Central memory CD8-positive, alpha-beta T cell (primary cell): ENCODE data around the gene ADAMTS12.
"Not testable (repeated sequence)": the region's sequence is repeated elsewhere in the genome, so short reads cannot be mapped to it uniquely, and the experiment has no call there.

Source experiments
- ATAC-seq: fragments of 150-1000 bp; cut with Tn5 transposase; replicated peaks from 2 replicates; pipeline ENCODE4 v1.10.0; 2022; ENCODE audit warnings: mild to moderate bottlenecking, moderate FRiP score, moderate number of reproducible peaks; ENCODE audit not compliant: poor library complexity, severe bottlenecking; ENCODE audit errors: extremely low read depth
- DNase-seq, 2 donors: peaks; one replicate each; pipeline ENCODE4 v3.0.0; 2021; ENCODE audit warnings: low spot score in 2 of 2
- H3K27ac Mint-ChIP-seq: one replicate; pipeline ENCODE4 v1.8.0; 2022; ENCODE audit warnings: low read depth, mild to moderate bottlenecking, moderate library complexity, mixed read lengths
- H3K27me3 Mint-ChIP-seq: one replicate; pipeline ENCODE4 v1.8.0; 2022; ENCODE audit warnings: mixed read lengths
- H3K36me3 Mint-ChIP-seq: one replicate; pipeline ENCODE4 v1.8.0; 2022; ENCODE audit warnings: mild to moderate bottlenecking, moderate library complexity, mixed read lengths; ENCODE audit not compliant: insufficient read depth
- H3K4me1 Mint-ChIP-seq: one replicate; pipeline ENCODE4 v1.8.0; 2022; ENCODE audit warnings: mixed read lengths
- H3K4me3 Mint-ChIP-seq: one replicate; pipeline ENCODE4 v1.8.0; 2022; ENCODE audit warnings: mild to moderate bottlenecking, moderate library complexity, mixed read lengths
- H3K9me3 Mint-ChIP-seq: one replicate; pipeline ENCODE4 v1.8.0; 2022; ENCODE audit warnings: mixed read lengths

ADAMTS12 gene

DNA sequence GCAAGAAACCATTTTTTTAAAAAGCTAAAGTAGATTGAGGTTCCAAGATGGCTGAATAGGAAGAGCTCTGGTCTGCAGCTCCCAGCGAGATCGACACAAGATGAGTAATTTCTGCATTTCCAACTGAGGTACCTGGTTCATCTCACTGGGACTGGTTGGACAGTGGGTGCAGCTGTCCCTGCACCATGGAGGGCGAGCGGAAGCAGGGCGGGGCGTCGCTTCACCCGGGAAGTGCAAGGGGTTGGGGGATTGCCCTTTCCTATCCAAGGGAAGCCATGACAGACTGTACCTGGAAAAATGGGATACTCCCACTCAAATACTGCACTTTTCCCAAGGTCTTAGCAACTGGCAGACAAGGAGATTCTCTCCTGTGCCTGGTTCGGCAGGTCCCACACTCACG lies 352.0 kb downstream of the ADAMTS12 start:
- Mint-ChIP-seq H3K27me3 (peaks cover 72% of the 10 kb centered on the region), H3K9me3 (peaks cover 10% of the 10 kb centered on the region)
- not testable (repeated sequence) for H3K4me1 Mint-ChIP-seq, H3K27ac Mint-ChIP-seq, ATAC-seq, DNase-seq, H3K4me3 Mint-ChIP-seq, H3K36me3 Mint-ChIP-seq

GRCh38 chr5:33539212-33539611 lies 352.6 kb downstream of the ADAMTS12 start:
- Mint-ChIP-seq H3K27ac (no peak overlapping the region), H3K36me3 (no peaks in the 10 kb centered on the region), H3K27me3 (peaks cover 76% of the 10 kb centered on the region), H3K4me1 (no peaks in the 10 kb centered on the region), H3K9me3 (peaks cover 10% of the 10 kb centered on the region), H3K4me3 (no peak overlapping the region)
- ATAC-seq = no peak
- no peak for DNase-seq

DNA sequence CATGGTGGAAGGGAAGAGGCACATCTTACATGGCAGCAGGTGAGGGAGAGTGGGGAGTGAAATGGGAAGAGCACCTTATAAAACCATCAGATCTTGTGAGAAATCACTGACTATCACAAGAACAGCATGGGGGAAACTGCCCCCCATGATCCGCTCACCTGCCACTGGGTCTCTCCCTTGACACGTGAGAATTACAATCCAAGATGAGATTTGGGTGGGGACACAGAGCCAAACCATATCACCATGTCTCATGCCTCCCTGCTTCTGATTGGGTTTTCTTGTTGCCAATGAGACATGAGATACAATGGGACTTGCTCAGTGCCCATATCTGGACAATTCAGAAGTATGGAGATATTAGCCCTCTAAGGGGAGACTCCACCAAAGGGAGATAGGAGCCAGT lies 353.6 kb downstream of the ADAMTS12 start:
- ATAC-seq (no peak), DNase-seq (no peak)
- Mint-ChIP-seq H3K27ac (no peak overlapping the region), H3K36me3 (no peaks in the 10 kb centered on the region), H3K9me3 (peaks cover 10% of the 10 kb centered on the region), H3K4me1 (no peaks in the 10 kb centered on the region), H3K27me3 (peaks cover 69% of the 10 kb centered on the region), H3K4me3 (no peak overlapping the region)

GRCh38 chr5:33537240-33537639 lies 354.6 kb downstream of the ADAMTS12 start:
- ATAC-seq (no peak), DNase-seq (no peak)
- H3K4me3 Mint-ChIP-seq = no peak overlapping the region
- H3K36me3 Mint-ChIP-seq = no peaks in the 10 kb centered on the region
- H3K27me3 Mint-ChIP-seq = peaks cover 59% of the 10 kb centered on the region
- no peak overlapping the region for H3K27ac Mint-ChIP-seq
- H3K9me3 Mint-ChIP-seq = peaks cover 5% of the 10 kb centered on the region
- H3K4me1 Mint-ChIP-seq = no peaks in the 10 kb centered on the region

- ATAC-seq = no peak
- H3K27me3 Mint-ChIP-seq = peaks cover 55% of the 10 kb centered on the region
- no peaks in the 10 kb centered on the region for H3K36me3 Mint-ChIP-seq
- H3K4me1 Mint-ChIP-seq = no peaks in the 10 kb centered on the region
- H3K27ac Mint-ChIP-seq = no peak overlapping the region
- H3K9me3 Mint-ChIP-seq = peaks cover 5% of the 10 kb centered on the region
- H3K4me3 Mint-ChIP-seq = no peak overlapping the region
- DNase-seq = no peak
These were observed 355.0 kb downstream of the ADAMTS12 start for GRCh38 chr5:33536802-33537201.

GRCh38 chr5:33531824-33532223 lies 360.0 kb downstream of the ADAMTS12 start:
- DNase-seq (no peak), ATAC-seq (no peak)
- H3K27ac Mint-ChIP-seq = no peak overlapping the region
- no peaks in the 10 kb centered on the region for H3K36me3 Mint-ChIP-seq
- no peaks in the 10 kb centered on the region for H3K9me3 Mint-ChIP-seq
- H3K4me1 Mint-ChIP-seq = no peaks in the 10 kb centered on the region
- H3K4me3 Mint-ChIP-seq = no peak overlapping the region
- H3K27me3 Mint-ChIP-seq = peaks cover 21% of the 10 kb centered on the region

DNA sequence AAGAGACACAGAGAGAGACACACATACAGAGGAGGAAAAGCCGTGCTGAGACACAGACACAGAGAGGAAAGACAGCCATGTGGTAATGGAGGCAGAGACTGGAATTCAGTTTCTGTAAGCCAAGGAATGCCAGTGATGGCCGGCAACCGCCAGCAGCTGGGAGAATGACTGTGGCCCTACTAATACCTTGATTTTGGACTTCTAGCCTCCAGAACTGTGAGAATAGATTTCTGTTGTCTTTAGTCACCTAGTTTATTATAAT lies 360.8 kb downstream of the ADAMTS12 start:
- H3K4me3 Mint-ChIP-seq = no peak overlapping the region
- H3K4me1 Mint-ChIP-seq = no peaks in the 10 kb centered on the region
- peaks cover 15% of the 10 kb centered on the region for H3K27me3 Mint-ChIP-seq
- DNase-seq (no peak), ATAC-seq (no peak)
- no peak overlapping the region for H3K27ac Mint-ChIP-seq
- H3K36me3 Mint-ChIP-seq = no peaks in the 10 kb centered on the region
- no peaks in the 10 kb centered on the region for H3K9me3 Mint-ChIP-seq

DNA sequence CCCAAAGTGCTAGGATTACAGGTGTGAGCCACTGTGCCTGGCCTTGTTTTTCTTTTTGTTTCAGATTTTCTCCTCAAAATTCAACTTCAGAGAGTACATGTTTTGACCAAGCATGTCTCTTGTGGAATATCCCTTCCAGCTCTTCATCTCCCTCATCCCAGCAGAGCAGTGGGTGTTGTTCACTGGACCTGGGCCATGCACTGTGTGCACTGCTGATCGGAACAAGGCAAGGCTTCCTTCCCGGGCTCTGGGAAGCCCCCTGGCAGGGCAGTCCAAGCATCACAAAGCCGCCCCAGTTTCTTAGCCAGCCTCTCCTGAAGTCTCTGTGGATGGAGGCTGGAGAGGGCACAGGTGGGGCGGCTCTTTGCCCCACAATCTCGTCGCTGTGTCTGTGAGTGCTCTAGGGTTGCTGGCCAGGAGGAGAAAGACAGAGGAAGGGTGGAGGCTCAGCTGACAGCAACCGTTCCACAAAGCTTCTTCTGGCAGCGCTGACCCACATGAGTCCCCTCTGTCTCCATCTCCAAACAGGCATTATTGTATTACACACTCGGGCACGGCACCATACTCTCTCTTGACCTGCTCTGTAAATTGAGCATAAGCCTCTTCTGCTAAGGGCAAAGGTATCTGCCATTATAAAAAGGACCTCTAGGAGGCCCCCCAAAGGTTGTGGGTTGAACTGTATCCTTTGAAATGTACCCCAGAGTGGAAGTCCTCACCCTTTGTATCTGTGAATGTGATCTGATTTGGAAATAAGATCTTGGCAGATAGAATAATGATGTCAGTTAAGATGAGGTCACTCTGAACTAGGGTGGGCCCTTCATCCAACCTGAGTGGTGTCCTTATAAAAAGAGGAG lies 361.4 kb downstream of the ADAMTS12 start:
- Mint-ChIP-seq H3K36me3 (no peaks in the 10 kb centered on the region), H3K4me3 (no peak overlapping the region), H3K9me3 (no peaks in the 10 kb centered on the region), H3K27ac (no peak overlapping the region), H3K27me3 (peaks cover 10% of the 10 kb centered on the region), H3K4me1 (no peaks in the 10 kb centered on the region)
- ATAC-seq (no peak), DNase-seq (no peak)

GRCh38 chr5:33527696-33528095 lies 364.1 kb downstream of the ADAMTS12 start:
- H3K36me3 Mint-ChIP-seq = no peaks in the 10 kb centered on the region
- ATAC-seq = no peak

DNA sequence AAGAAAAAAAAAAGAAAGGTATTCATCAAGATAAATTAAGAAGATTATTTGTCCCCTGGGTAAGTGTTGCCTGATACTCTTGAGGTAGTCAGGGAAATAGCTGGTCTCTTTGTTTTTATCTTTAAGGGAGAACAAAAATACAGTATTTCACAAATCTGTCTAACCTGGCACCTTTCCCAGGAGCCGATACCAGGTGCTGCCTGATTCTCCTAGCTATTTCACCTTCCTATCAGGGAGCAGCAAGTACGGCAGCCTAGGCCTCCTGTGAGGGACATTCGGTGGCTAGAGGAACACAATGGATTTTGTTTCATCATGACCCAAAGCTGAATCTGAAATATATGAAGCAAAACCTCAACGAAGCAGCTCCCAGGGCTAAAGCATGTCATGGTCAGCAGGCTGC lies 365.0 kb downstream of the ADAMTS12 start:
- peaks cover 21% of the 10 kb centered on the region for H3K27me3 Mint-ChIP-seq
- H3K9me3 Mint-ChIP-seq = no peaks in the 10 kb centered on the region
- H3K4me3 Mint-ChIP-seq = no peak overlapping the region
- no peaks in the 10 kb centered on the region for H3K36me3 Mint-ChIP-seq
- no peak overlapping the region for H3K27ac Mint-ChIP-seq
- no peak for ATAC-seq
- DNase-seq = no peak
- H3K4me1 Mint-ChIP-seq = no peaks in the 10 kb centered on the region

More at GRCh38 chr5:33527696-33528095, 364.1 kb downstream of the ADAMTS12 start:
- Mint-ChIP-seq H3K27me3 (peaks cover 12% of the 10 kb centered on the region), H3K9me3 (no peaks in the 10 kb centered on the region), H3K4me1 (no peaks in the 10 kb centered on the region), H3K4me3 (no peak overlapping the region), H3K27ac (no peak overlapping the region)
- DNase-seq = no peak

- no peak for ATAC-seq
- H3K4me1 Mint-ChIP-seq = no peaks in the 10 kb centered on the region
- H3K9me3 Mint-ChIP-seq = no peaks in the 10 kb centered on the region
- no peaks in the 10 kb centered on the region for H3K36me3 Mint-ChIP-seq
- no peak for DNase-seq
- H3K27ac Mint-ChIP-seq = no peak overlapping the region
- H3K4me3 Mint-ChIP-seq = no peak overlapping the region
- peaks cover 23% of the 10 kb centered on the region for H3K27me3 Mint-ChIP-seq
These were observed 367.3 kb downstream of the ADAMTS12 start for GRCh38 chr5:33524476-33524875.

DNA sequence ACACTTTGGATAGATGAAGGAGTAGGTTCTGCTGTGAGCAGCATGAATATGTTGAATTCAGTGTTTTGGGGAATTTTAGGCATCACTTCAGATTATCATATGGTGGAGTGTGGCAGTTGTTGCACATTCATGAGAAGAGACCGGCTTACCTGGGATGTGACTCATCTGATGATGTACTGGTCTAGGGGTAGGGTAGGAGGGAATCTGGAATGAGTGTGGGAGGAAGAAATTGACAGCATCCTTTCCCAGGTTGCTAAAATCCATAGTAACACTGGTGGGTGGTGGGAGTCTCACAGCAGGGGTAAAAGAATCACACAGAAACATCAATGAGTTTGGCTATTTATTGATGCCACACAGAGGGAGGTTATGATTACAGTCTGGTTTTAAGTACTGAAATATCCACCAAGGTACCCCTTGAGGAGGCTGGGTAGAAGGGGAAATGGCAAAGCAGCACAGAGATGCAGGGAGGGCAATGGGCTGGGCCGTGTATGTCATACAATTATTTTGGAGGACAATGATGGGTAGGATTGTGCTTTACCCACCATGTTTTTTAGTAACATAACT lies 368.5 kb downstream of the ADAMTS12 start:
- no peaks in the 10 kb centered on the region for H3K4me1 Mint-ChIP-seq
- H3K4me3 Mint-ChIP-seq = no peak overlapping the region
- H3K9me3 Mint-ChIP-seq = no peaks in the 10 kb centered on the region
- H3K27me3 Mint-ChIP-seq = peaks cover 23% of the 10 kb centered on the region
- H3K36me3 Mint-ChIP-seq = no peaks in the 10 kb centered on the region
- H3K27ac Mint-ChIP-seq = no peak overlapping the region
- ATAC-seq (no peak), DNase-seq (no peak)

DNA sequence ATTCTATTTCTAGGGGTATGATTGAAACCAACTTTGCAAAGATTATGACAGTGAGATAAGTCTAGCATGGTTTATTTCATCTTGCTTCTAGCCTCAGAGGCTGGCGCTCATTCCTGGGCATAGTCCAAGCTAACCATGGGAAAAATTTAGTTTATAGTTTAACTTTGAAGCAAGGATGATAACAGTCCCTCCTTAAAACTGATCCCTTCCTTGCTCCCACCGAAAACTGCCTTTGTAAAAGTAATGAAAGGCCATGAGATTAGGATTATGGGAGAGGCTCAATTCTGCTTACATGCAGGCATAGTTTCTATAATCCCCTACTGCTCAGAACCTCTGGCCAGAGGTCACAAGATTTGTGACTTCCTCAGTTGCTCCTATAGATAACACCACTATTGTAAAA lies 375.4 kb downstream of the ADAMTS12 start:
- DNase-seq (no peak), ATAC-seq (no peak)
- H3K36me3 Mint-ChIP-seq = no peaks in the 10 kb centered on the region
- no peak overlapping the region for H3K4me3 Mint-ChIP-seq
- H3K9me3 Mint-ChIP-seq = no peaks in the 10 kb centered on the region
- no peaks in the 10 kb centered on the region for H3K4me1 Mint-ChIP-seq
- no peak overlapping the region for H3K27ac Mint-ChIP-seq
- no peaks in the 10 kb centered on the region for H3K27me3 Mint-ChIP-seq
